OCI-LY1 (cell line): Measurements from ENCODE around the gene HIVEP1.

ENCODE experiments used
- EZH2 ChIP-seq: fragments of 200-600 bp; sonication (generic), shearing (Covaris generic); IDR thresholded peaks from 2 replicates; pipeline ENCODE4 v1.8.0; 2017; ENCODE audit warnings: borderline replicate concordance, mixed run types, mild to moderate bottlenecking, antibody characterized with exemption, low read length, moderate library complexity, mixed read lengths
- TF ChIP-seq, protein P1 (sequence below): fragments of 200-600 bp; sonication (generic), shearing (Covaris generic); IDR thresholded peaks from 2 replicates; pipeline ENCODE4 v1.5.1; 2017; ENCODE audit warnings: mild to moderate bottlenecking, antibody characterized with exemption, low read length, moderate library complexity, mixed read lengths

DNA sequence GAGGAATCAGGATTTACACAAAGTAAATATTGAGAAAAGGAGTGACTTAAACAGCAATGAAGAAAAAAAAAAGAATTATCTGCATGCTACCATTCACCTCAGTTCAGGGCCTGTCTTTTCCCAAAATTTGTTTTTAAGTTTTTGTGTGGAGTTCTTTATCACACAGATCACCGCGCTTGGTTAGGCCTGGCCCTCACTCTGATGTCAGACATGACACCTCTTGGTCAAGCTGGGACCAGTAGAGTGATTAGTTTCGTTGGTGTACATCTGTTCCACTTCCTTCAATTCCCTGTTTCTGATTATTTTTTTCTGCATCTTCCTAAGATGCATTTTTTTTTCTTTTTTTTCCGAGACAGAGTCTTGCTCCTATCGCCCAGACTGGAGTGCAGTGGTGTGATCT is 34.9 kb upstream of the HIVEP1 start:
- TF ChIP-seq, protein P1, sequence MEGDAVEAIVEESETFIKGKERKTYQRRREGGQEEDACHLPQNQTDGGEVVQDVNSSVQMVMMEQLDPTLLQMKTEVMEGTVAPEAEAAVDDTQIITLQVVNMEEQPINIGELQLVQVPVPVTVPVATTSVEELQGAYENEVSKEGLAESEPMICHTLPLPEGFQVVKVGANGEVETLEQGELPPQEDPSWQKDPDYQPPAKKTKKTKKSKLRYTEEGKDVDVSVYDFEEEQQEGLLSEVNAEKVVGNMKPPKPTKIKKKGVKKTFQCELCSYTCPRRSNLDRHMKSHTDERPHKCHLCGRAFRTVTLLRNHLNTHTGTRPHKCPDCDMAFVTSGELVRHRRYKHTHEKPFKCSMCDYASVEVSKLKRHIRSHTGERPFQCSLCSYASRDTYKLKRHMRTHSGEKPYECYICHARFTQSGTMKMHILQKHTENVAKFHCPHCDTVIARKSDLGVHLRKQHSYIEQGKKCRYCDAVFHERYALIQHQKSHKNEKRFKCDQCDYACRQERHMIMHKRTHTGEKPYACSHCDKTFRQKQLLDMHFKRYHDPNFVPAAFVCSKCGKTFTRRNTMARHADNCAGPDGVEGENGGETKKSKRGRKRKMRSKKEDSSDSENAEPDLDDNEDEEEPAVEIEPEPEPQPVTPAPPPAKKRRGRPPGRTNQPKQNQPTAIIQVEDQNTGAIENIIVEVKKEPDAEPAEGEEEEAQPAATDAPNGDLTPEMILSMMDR, result no peak
- TF ChIP-seq EZH2, result no peak
